ENCODE data around the gene AMPD1. TPM values are rescaled to one million over a fixed set of nuclear protein-coding genes. Genes with fewer than 3 reads are reported as not detected.

The AMPD1 gene
- total and polyA plus RNA-seq, 5 experiments from 2014 or later = not detected

GRCh38 chr1:114718661-114719423 is 23.5 kb upstream of the AMPD1 start:
- Mint-ChIP-seq H3K4me1 (peaks cover 11 to 27% (median 20%) of the 10 kb centered on the region in 4 donors), H3K27me3 (no peaks in the 10 kb centered on the region), H3K36me3 (peaks cover 6 to 73% (median 23%) of the 10 kb centered on the region in 3 donors), H3K27ac (peak overlapping the region in 6 of 10 donors; percentile 14 to 73 (median 42)), H3K4me3 (peak overlapping the region in 1 of 10 donors; percentile 6), H3K9me3 (no peaks in the 10 kb centered on the region)
- ATAC-seq (no peak), DNase-seq (no peak)
- POLR2A ChIA-PET = no interaction called here

- POLR2A ChIA-PET = interaction anchor here (0.5 to 2.1 kb wide), 14 partner anchors 10 to 777 kb away, joined by 3 to 12 read pairs (median 4); partner anchors contain the start of genes BCAS2, CSDE1, SIKE1 and TRIM33
These were observed 21.2 kb upstream of the AMPD1 start, which contains the start of gene NRAS for GRCh38 chr1:114716304-114717170. Gene NRAS, minus strand, starts transcription at chr1:114716771. Its CDS starts 611 bp downstream, at chr1:114716160.

GRCh38 chr1:114715952-114716303 is 20.6 kb upstream of the AMPD1 start:
- no peaks in the 10 kb centered on the region for H3K9me3 Mint-ChIP-seq
- H3K27ac Mint-ChIP-seq = peak overlapping the region; percentile 96 to 100 (median 99)
- POLR2A ChIA-PET = interaction anchor here (0.5 to 2.1 kb wide), 14 partner anchors 11 to 776 kb away, joined by 3 to 12 read pairs (median 4); partner anchors contain the start of genes BCAS2, SIKE1 and TRIM33
- peaks cover 13 to 30% (median 26%) of the 10 kb centered on the region in 4 donors for H3K4me1 Mint-ChIP-seq
- ATAC-seq (no peak), DNase-seq (peak in 2 of 10 donors; percentile 4 to 7)
- H3K36me3 Mint-ChIP-seq = peaks cover 6 to 74% (median 24%) of the 10 kb centered on the region in 3 donors
- no peaks in the 10 kb centered on the region for H3K27me3 Mint-ChIP-seq
- H3K4me3 Mint-ChIP-seq = peak overlapping the region; percentile 92 to 98 (median 98)

More at GRCh38 chr1:114716304-114717170, 21.2 kb upstream of the AMPD1 start, which contains the start of gene NRAS:
- DNase-seq = peak; percentile 93 to 97 (median 95)
- Mint-ChIP-seq H3K9me3 (no peaks in the 10 kb centered on the region), H3K27me3 (no peaks in the 10 kb centered on the region), H3K4me3 (peak within 1 kb of the TSS; percentile 92 to 98 (median 98)), H3K27ac (peak within 1 kb of the TSS; percentile 96 to 100 (median 99)), H3K4me1 (peaks cover 13 to 30% (median 26%) of the 10 kb centered on the region in 4 donors), H3K36me3 (peaks cover 6 to 74% (median 26%) of the 10 kb centered on the region in 3 donors)
- peak; percentile 94 for ATAC-seq

DNA sequence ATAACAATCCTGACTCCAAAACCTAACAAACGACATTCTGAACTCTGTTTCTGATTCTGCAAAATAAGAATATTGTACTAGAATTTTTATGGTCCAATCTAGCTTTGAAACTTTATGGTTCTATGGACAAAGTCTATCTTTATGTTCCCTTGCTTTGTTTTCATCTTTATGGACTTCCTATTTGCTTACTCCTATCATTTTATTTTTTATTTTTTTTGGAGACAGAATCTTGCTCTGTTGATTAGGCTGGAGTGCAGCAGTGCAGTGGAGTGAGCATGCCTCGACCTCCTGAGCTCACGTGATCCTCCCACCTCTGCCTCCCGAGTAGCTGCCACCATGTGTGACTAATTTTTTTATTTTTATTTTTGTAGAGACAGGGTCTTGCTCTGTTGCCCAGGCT is 17.6 kb upstream of the AMPD1 start:
- Mint-ChIP-seq H3K9me3 (no peaks in the 10 kb centered on the region), H3K4me1 (peaks cover 14 to 30% (median 26%) of the 10 kb centered on the region in 4 donors), H3K27ac (peak overlapping the region in 1 of 10 donors; percentile 51), H3K36me3 (peaks cover 6 to 69% (median 20%) of the 10 kb centered on the region in 3 donors), H3K27me3 (no peaks in the 10 kb centered on the region), H3K4me3 (no peak overlapping the region)
- DNase-seq (no peak), ATAC-seq (no peak)
- POLR2A ChIA-PET = interaction anchor here (0.7 kb wide), 1 partner anchor 1581 kb away, joined by 3 read pairs; no protein-coding TSS in a partner anchor

GRCh38 chr1:114710360-114710759 is 15.0 kb upstream of the AMPD1 start:
- POLR2A ChIA-PET = no interaction called here
- Mint-ChIP-seq H3K4me1 (peaks cover 4 to 12% (median 8%) of the 10 kb centered on the region in 4 donors), H3K27ac (no peak overlapping the region), H3K4me3 (peak overlapping the region in 1 of 10 donors; percentile 42), H3K9me3 (no peaks in the 10 kb centered on the region), H3K27me3 (no peaks in the 10 kb centered on the region), H3K36me3 (peaks cover 4 to 82% (median 36%) of the 10 kb centered on the region in 3 donors)
- ATAC-seq (no peak), DNase-seq (no peak)

DNA sequence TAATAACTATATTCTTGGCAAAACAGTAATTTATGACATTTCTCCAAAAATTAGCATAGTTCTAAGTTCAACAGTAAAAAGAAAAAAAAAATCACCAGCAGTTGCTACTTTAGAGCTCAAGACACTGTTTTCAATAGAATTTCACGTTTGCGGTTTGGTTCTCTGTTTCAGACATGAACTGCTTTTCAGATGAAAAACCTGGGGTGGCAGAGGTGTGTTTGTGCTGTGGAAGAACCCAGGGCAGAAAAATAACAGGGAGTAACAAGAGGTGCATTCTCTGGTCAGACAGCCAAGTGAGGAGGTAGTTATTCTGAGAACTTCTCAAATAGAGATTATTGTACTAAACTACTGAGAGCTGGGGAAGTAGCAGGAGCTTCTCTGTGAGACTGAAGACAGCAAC is 12.3 kb upstream of the AMPD1 start:
- ATAC-seq = no peak
- peaks cover 4 to 68% (median 29%) of the 10 kb centered on the region in 3 donors for H3K36me3 Mint-ChIP-seq
- POLR2A ChIA-PET = no interaction called here

GRCh38 chr1:114703242-114703641 is 7.9 kb upstream of the AMPD1 start:
- no peak overlapping the region for H3K4me3 Mint-ChIP-seq
- H3K36me3 Mint-ChIP-seq = peaks cover 4 to 30% (median 17%) of the 10 kb centered on the region in 3 donors
- no peaks in the 10 kb centered on the region for H3K4me1 Mint-ChIP-seq
- ATAC-seq = no peak
- H3K27me3 Mint-ChIP-seq = peaks cover 0 to under 1% (median 0%) of the 10 kb centered on the region in 5 donors
- no peak overlapping the region for H3K27ac Mint-ChIP-seq
- DNase-seq = no peak
- POLR2A ChIA-PET = interaction anchor here (0.8 to 1.1 kb wide), 2 partner anchors 13 kb away, joined by 3 to 4 read pairs; partner anchors contain the start of gene NRAS
- no peaks in the 10 kb centered on the region for H3K9me3 Mint-ChIP-seq

More for the DNA sequence above, 12.3 kb upstream of the AMPD1 start:
- Mint-ChIP-seq H3K9me3 (no peaks in the 10 kb centered on the region), H3K4me3 (no peak overlapping the region), H3K4me1 (peaks cover 0 to 3% (median under 1%) of the 10 kb centered on the region in 4 donors), H3K27me3 (no peaks in the 10 kb centered on the region), H3K27ac (peak overlapping the region in 2 of 10 donors; percentile 29 to 87)
- no peak for DNase-seq

DNA sequence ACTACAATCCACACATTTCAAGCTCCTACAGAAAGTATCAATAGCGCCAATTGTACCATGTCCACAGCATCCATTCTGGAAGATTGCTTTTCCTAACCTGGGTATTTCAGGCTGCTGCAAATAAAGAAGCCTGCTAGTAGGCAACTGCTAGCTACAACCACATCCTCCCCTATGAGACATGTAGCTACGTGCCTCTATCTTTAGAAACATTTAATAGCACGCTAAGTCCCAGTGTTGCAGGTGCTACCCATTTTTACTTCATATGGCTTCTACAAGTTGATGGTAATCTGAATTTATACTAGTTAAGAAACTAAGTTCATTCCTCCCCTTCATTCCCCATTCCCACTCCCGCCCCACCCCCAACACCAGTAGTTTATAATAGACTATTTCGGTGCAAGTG is 7.4 kb upstream of the AMPD1 start:
- DNase-seq (no peak), ATAC-seq (no peak)
- peaks cover 0 to 2% (median 0%) of the 10 kb centered on the region in 5 donors for H3K27me3 Mint-ChIP-seq
- POLR2A ChIA-PET = interaction anchor here (1.1 kb wide), 1 partner anchor 14 kb away, joined by 4 read pairs; the partner anchor contains the start of gene NRAS
- peaks cover 4 to 26% (median 15%) of the 10 kb centered on the region in 3 donors for H3K36me3 Mint-ChIP-seq
- H3K27ac Mint-ChIP-seq = no peak overlapping the region
- no peak overlapping the region for H3K4me3 Mint-ChIP-seq
- no peaks in the 10 kb centered on the region for H3K4me1 Mint-ChIP-seq
- no peaks in the 10 kb centered on the region for H3K9me3 Mint-ChIP-seq

GRCh38 chr1:114701931-114702330 is 6.6 kb upstream of the AMPD1 start:
- POLR2A ChIA-PET = no interaction called here
- DNase-seq (no peak), ATAC-seq (no peak)
- Mint-ChIP-seq H3K36me3 (peaks cover 0 to 18% (median 8%) of the 10 kb centered on the region in 3 donors), H3K27ac (peak overlapping the region in 1 of 10 donors; percentile 7), H3K4me3 (no peak overlapping the region), H3K4me1 (no peaks in the 10 kb centered on the region), H3K9me3 (no peaks in the 10 kb centered on the region), H3K27me3 (peaks cover 0 to 3% (median 1%) of the 10 kb centered on the region in 5 donors)

DNA sequence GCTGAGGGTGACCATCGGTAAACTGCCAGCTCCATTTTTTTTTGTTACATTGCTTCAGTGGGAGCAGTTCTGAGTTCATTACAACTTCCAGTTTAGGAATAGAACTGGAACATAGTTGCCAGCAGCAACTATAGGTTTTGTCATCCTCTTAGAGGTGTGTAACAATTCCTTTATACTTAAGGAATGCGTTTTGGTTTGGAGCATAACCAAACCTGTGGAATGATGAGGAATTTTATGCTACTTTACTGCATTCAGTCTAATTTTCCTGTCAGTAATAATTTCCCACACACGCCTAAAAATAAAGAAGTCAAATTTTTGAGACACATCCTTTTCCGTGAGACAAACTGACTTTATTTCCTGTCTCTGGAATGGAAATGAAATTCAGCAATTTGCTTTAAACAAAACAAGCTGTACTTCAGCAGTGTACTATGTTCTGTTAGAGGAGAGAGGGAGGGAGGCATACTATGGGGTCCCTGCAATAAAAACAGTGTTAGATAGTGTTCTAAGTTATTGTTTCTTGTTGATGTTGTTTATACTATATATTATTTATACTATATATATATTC is 4.8 kb upstream of the AMPD1 start:
- no peaks in the 10 kb centered on the region for H3K4me1 Mint-ChIP-seq
- POLR2A ChIA-PET = no interaction called here
- peaks cover 0 to 8% (median 4%) of the 10 kb centered on the region in 5 donors for H3K27me3 Mint-ChIP-seq
- no peaks in the 10 kb centered on the region for H3K9me3 Mint-ChIP-seq
- no peak overlapping the region for H3K27ac Mint-ChIP-seq
- H3K36me3 Mint-ChIP-seq = peaks cover 0 to 3% (median 0%) of the 10 kb centered on the region in 3 donors
- no peak for DNase-seq
- H3K4me3 Mint-ChIP-seq = no peak overlapping the region
- ATAC-seq = no peak

DNA sequence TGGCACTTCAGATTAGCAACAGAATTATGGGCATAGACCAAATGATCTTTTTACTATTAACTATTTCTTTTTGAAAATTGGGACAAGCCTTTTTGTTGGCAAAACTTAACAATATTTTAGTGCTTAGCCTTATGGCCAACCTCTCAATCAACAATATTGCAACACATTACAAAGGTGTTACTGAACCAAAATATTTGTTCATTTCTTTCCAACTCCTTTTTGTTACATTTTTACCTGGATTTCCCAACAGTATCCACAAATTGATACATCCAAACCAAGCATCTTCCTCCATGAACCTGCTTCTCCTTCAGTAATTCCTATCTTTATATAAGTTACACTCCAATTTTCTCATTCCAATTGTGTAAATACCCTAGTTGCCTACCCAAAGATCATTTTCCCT is 1.5 kb upstream of the AMPD1 start:
- Mint-ChIP-seq H3K36me3 (no peaks in the 10 kb centered on the region), H3K9me3 (no peaks in the 10 kb centered on the region), H3K27ac (peak overlapping the region in 1 of 10 donors; percentile 8), H3K27me3 (peaks cover 0 to 10% (median 4%) of the 10 kb centered on the region in 5 donors), H3K4me3 (no peak overlapping the region), H3K4me1 (no peaks in the 10 kb centered on the region)
- POLR2A ChIA-PET = no interaction called here
- DNase-seq (no peak), ATAC-seq (no peak)
